ENCODE data around the gene GFRA1. TPM values are rescaled to one million over a fixed set of nuclear protein-coding genes. Genes with fewer than 3 reads are reported as not detected.

The GFRA1 gene
- polyA plus RNA-seq, 3 donors, result 2.0 to 13.9 (median 9.6) TPM

- no peak overlapping the region for H3K27ac ChIP-seq (ENCODE audit: low read depth, low read length)
- WGBS, 3 donors, result 1 to 2% (median 1%) methylated on average over 48 to 49 of the region's 49 CpGs
Observed at GRCh38 chr10:116274064-116274904, 1.3 kb upstream of the GFRA1 start.

- H3K27ac ChIP-seq (ENCODE audit: low read depth, low read length), result no peak overlapping the region
- WGBS, 3 donors, result 1 to 2% (median 1%) methylated on average over 63 to 64 of the region's 64 CpGs
Observed at GRCh38 chr10:116271593-116272439, 1.2 kb downstream of the GFRA1 start.

GRCh38 chr10:116270771-116271592 is 2.0 kb downstream of the GFRA1 start:
- H3K27ac ChIP-seq (ENCODE audit: low read depth, low read length), result no peak overlapping the region
- WGBS, 3 donors, result 9% methylated on average over 59 to 73 of the region's 73 CpGs

GRCh38 chr10:116270126-116270770 is 2.8 kb downstream of the GFRA1 start:
- WGBS, 3 donors, result 41 to 50% (median 42%) methylated on average over 9 of the region's 9 CpGs
- no peak overlapping the region for H3K27ac ChIP-seq (ENCODE audit: low read depth, low read length)

- 47 to 58% (median 53%) methylated on average over 6 of the region's 6 CpGs for WGBS, 3 donors
- no peak overlapping the region for H3K27ac ChIP-seq (ENCODE audit: low read depth, low read length)
Observed at GRCh38 chr10:116269619-116270018, 3.4 kb downstream of the GFRA1 start.

GRCh38 chr10:116268976-116269375 is 4.0 kb downstream of the GFRA1 start:
- WGBS, 3 donors, result 38 to 67% (median 52%) methylated on average over 3 of the region's 3 CpGs
- no peak overlapping the region for H3K27ac ChIP-seq (ENCODE audit: low read depth, low read length)

GRCh38 chr10:116265686-116266085 is 7.3 kb downstream of the GFRA1 start:
- H3K27ac ChIP-seq (ENCODE audit: low read depth, low read length), result no peak overlapping the region
- WGBS, 3 donors, result 59 to 73% (median 65%) methylated on average over 10 of the region's 10 CpGs

- WGBS, 3 donors, result 75 to 82% (median 82%) methylated on average over 7 of the region's 7 CpGs
- no peak overlapping the region for H3K27ac ChIP-seq (ENCODE audit: low read depth, low read length)
Observed at GRCh38 chr10:116263870-116264655, 8.9 kb downstream of the GFRA1 start.

GRCh38 chr10:116262678-116263077 is 10.3 kb downstream of the GFRA1 start:
- H3K27ac ChIP-seq (ENCODE audit: low read depth, low read length), result no peak overlapping the region
- 80 to 89% (median 83%) methylated on average over 3 of the region's 3 CpGs for WGBS, 3 donors

- H3K27ac ChIP-seq (ENCODE audit: low read depth, low read length), result no peak overlapping the region
- 35 to 43% (median 43%) methylated on average over 2 of the region's 2 CpGs for WGBS, 3 donors
Observed at GRCh38 chr10:116260599-116260998, 12.4 kb downstream of the GFRA1 start.

GRCh38 chr10:116259638-116260037 is 13.4 kb downstream of the GFRA1 start:
- H3K27ac ChIP-seq (ENCODE audit: low read depth, low read length), result no peak overlapping the region
- WGBS, 3 donors, result 87 to 90% (median 89%) methylated on average over 3 of the region's 3 CpGs

GRCh38 chr10:116257785-116258184 is 15.2 kb downstream of the GFRA1 start:
- no peak overlapping the region for H3K27ac ChIP-seq (ENCODE audit: low read depth, low read length)
- whole genome bisulfite sequencing, 3 donors, result 85 to 95% (median 93%) methylated on average over 5 of the region's 5 CpGs

GRCh38 chr10:116256752-116257259 is 16.2 kb downstream of the GFRA1 start:
- H3K27ac ChIP-seq (ENCODE audit: low read depth, low read length), result no peak overlapping the region
- 46 to 83% (median 60%) methylated on average over 5 of the region's 5 CpGs for WGBS, 3 donors

- 63 to 71% (median 66%) methylated on average over 12 of the region's 12 CpGs for WGBS, 3 donors
Observed at GRCh38 chr10:116255886-116256751, 16.9 kb downstream of the GFRA1 start.

GRCh38 chr10:116254422-116255155 is 18.4 kb downstream of the GFRA1 start:
- 41 to 70% (median 49%) methylated on average over 7 of the region's 7 CpGs for WGBS, 3 donors
- H3K27ac ChIP-seq (ENCODE audit: low read depth, low read length), result no peak overlapping the region

More at GRCh38 chr10:116255886-116256751, 16.9 kb downstream of the GFRA1 start:
- H3K27ac ChIP-seq (ENCODE audit: low read depth, low read length), result no peak overlapping the region

GRCh38 chr10:116253716-116254115 is 19.3 kb downstream of the GFRA1 start:
- 94 to 96% (median 96%) methylated on average over 4 of the region's 4 CpGs for WGBS, 3 donors
- H3K27ac ChIP-seq (ENCODE audit: low read depth, low read length), result no peak overlapping the region

Data from adipose tissue (tissue), 3 donors.